C4-2B (cell line): ENCODE results near the gene TTC9C.

Experiments
- ZFX ChIP-seq: fragments of 450-650 bp; IDR thresholded peaks from 2 replicates; pipeline ENCODE4 v1.6.1; 2017
- TF ChIP-seq, protein P1 (sequence below): fragments of 450-650 bp; conservative IDR thresholded peaks from 2 replicates; pipeline ENCODE4 v1.5.1; 2017; ENCODE audit warnings: mild to moderate bottlenecking

DNA sequence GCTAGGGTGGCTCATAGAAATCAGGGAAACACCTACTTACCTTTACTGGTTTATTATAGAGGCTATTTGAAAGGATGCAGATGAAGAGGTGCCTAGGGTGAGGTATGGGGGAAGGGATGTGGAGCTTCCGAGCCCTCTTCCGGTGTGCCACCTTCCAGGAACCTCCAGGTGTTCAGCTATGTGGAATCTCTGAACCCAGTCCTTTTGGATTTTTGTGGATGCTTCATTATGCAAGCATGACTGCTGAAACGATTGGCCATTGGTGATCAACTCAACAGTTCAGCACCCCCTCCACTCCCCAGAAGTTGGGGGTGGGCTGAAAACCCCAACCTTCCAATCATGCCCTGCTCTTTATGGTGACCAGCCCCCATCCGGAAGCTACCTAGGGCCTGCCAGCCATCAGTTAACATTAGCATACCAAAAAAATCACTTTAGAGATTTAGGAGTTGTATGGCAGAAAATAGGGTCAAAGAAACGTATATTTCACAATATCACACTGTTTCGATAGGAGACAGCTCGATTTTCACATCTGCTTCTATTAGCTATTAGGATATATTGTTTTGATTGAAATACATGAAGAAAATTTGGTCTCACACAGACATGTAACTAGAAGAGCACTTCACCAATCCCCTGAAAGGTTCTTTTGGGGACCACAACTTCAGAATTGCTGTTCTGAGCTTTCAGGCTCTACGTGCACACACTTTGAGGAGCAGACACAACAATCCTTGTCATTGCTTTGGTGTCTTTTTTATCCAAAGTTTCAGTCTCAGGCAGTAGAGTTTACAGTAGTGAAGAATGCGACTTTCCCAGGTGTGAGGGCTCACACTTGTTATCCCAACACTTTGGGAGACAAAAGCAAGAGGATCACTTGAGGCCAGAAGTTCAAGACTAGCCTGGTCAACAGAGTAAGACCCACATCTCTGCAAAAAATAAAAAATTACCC, 29.8 kb downstream of the TTC9C start:
- no peak for TF ChIP-seq ZFX
- TF ChIP-seq, protein P1, sequence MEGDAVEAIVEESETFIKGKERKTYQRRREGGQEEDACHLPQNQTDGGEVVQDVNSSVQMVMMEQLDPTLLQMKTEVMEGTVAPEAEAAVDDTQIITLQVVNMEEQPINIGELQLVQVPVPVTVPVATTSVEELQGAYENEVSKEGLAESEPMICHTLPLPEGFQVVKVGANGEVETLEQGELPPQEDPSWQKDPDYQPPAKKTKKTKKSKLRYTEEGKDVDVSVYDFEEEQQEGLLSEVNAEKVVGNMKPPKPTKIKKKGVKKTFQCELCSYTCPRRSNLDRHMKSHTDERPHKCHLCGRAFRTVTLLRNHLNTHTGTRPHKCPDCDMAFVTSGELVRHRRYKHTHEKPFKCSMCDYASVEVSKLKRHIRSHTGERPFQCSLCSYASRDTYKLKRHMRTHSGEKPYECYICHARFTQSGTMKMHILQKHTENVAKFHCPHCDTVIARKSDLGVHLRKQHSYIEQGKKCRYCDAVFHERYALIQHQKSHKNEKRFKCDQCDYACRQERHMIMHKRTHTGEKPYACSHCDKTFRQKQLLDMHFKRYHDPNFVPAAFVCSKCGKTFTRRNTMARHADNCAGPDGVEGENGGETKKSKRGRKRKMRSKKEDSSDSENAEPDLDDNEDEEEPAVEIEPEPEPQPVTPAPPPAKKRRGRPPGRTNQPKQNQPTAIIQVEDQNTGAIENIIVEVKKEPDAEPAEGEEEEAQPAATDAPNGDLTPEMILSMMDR = no peak
